Activated CD4-positive, alpha-beta T cell treated with anti-CD3 and anti-CD28 coated beads, Interleukin-2, amount 10 ng/mL, durations not matched to agents 7 days and 5 days (primary cell): ENCODE measurements around the gene GRM5. TPM values are rescaled to one million over a fixed set of nuclear protein-coding genes. Genes with fewer than 3 reads are reported as not detected.
"Not testable (repeated sequence)": the region's sequence is repeated elsewhere in the genome, so short reads cannot be mapped to it uniquely, and the experiment has no call there.

Source experiments
- CTCF ChIA-PET: fragments of 350-600 bp; sonication (Branson Sonifier 250); formaldehyde crosslinking; loops from one replicate; lab custom pipeline; 2021; ENCODE audit warnings: antibody characterized with exemption; lab: Charles Lee
- POLR2A ChIA-PET: fragments of 350-600 bp; sonication (Branson Sonifier 250); formaldehyde crosslinking; loops from one replicate; lab custom pipeline; 2021; ENCODE audit warnings: antibody characterized with exemption; lab: Charles Lee
- DNase-seq: peaks from one replicate; pipeline ENCODE4 v3.0.0-alpha.2; 2020
- H3K27ac Mint-ChIP-seq: one replicate; pipeline ENCODE4 v1.8.0; 2021; ENCODE audit warnings: mild to moderate bottlenecking, moderate library complexity, mixed read lengths
- H3K27me3 Mint-ChIP-seq: one replicate; pipeline ENCODE4 v1.8.0; 2021; ENCODE audit warnings: mixed read lengths
- H3K36me3 Mint-ChIP-seq: one replicate; pipeline ENCODE4 v1.8.0; 2021; ENCODE audit warnings: low read depth, mixed read lengths
- H3K4me1 Mint-ChIP-seq: one replicate; pipeline ENCODE4 v1.8.0; 2021; ENCODE audit warnings: mixed read lengths
- H3K4me3 Mint-ChIP-seq: one replicate; pipeline ENCODE4 v1.8.0; 2021; ENCODE audit warnings: mild to moderate bottlenecking, moderate library complexity, mixed read lengths
- H3K9me3 Mint-ChIP-seq: one replicate; pipeline ENCODE4 v1.8.0; 2021; ENCODE audit warnings: mixed read lengths
- total RNA-seq, 2 experiments: library from RNA; stranded (reverse); gene quantifications; one replicate each; pipeline ENCODE4 v1.2.3, GENCODE V29; 2021

GRM5 gene
- total RNA-seq = not detected

- H3K4me3 Mint-ChIP-seq, H3K4me1 Mint-ChIP-seq, H3K9me3 Mint-ChIP-seq, H3K27ac Mint-ChIP-seq, H3K36me3 Mint-ChIP-seq, POLR2A ChIA-PET, CTCF ChIA-PET, DNase-seq: not testable (repeated sequence)
- peaks cover 57% of the 10 kb centered on the region for H3K27me3 Mint-ChIP-seq
Observed at GRCh38 chr11:89065651-89066201, at the start of gene GRM5. Gene GRM5, minus strand, starts transcription at chr11:89065982. Its CDS starts 18,110 bp downstream, at chr11:89047872.

GRCh38 chr11:89097956-89098355, 32.2 kb upstream of the GRM5 start:
- H3K27me3 Mint-ChIP-seq, H3K4me1 Mint-ChIP-seq, DNase-seq, H3K4me3 Mint-ChIP-seq, CTCF ChIA-PET, H3K27ac Mint-ChIP-seq, H3K36me3 Mint-ChIP-seq, H3K9me3 Mint-ChIP-seq, POLR2A ChIA-PET: not testable (repeated sequence)

GRCh38 chr11:89093806-89094205, 28.0 kb upstream of the GRM5 start:
- H3K4me1 Mint-ChIP-seq, H3K4me3 Mint-ChIP-seq, H3K36me3 Mint-ChIP-seq, POLR2A ChIA-PET, H3K27me3 Mint-ChIP-seq, H3K9me3 Mint-ChIP-seq, DNase-seq, H3K27ac Mint-ChIP-seq, CTCF ChIA-PET: not testable (repeated sequence)

- DNase-seq, H3K4me3 Mint-ChIP-seq, H3K9me3 Mint-ChIP-seq, CTCF ChIA-PET, H3K27ac Mint-ChIP-seq, H3K27me3 Mint-ChIP-seq, H3K4me1 Mint-ChIP-seq, H3K36me3 Mint-ChIP-seq, POLR2A ChIA-PET: not testable (repeated sequence)
Observed at GRCh38 chr11:89084951-89085350, 19.2 kb upstream of the GRM5 start.

- peaks cover 16% of the 10 kb centered on the region for H3K27me3 Mint-ChIP-seq
- H3K4me3 Mint-ChIP-seq, POLR2A ChIA-PET, H3K27ac Mint-ChIP-seq, CTCF ChIA-PET, H3K9me3 Mint-ChIP-seq, DNase-seq, H3K36me3 Mint-ChIP-seq, H3K4me1 Mint-ChIP-seq: not testable (repeated sequence)
Observed at GRCh38 chr11:89070911-89071310, 5.1 kb upstream of the GRM5 start.

- no peak for DNase-seq
- CTCF ChIA-PET = no interaction called here
- no peaks in the 10 kb centered on the region for H3K9me3 Mint-ChIP-seq
- no peaks in the 10 kb centered on the region for H3K4me1 Mint-ChIP-seq
- no peak overlapping the region for H3K4me3 Mint-ChIP-seq
- no peak overlapping the region for H3K27ac Mint-ChIP-seq
- POLR2A ChIA-PET = no interaction called here
- H3K36me3 Mint-ChIP-seq = no peaks in the 10 kb centered on the region
- H3K27me3 Mint-ChIP-seq = peaks cover 49% of the 10 kb centered on the region
Observed at GRCh38 chr11:89067264-89067663, 1.5 kb upstream of the GRM5 start.

- Mint-ChIP-seq H3K4me3 (no peak overlapping the region), H3K27me3 (peaks cover 57% of the 10 kb centered on the region), H3K4me1 (no peaks in the 10 kb centered on the region), H3K9me3 (no peaks in the 10 kb centered on the region), H3K36me3 (no peaks in the 10 kb centered on the region), H3K27ac (no peak overlapping the region)
- DNase-seq = no peak
- CTCF ChIA-PET = no interaction called here
- POLR2A ChIA-PET = no interaction called here
Observed at GRCh38 chr11:89065066-89065465, 716 bp downstream of the GRM5 start.

- H3K9me3 Mint-ChIP-seq, DNase-seq, CTCF ChIA-PET, H3K36me3 Mint-ChIP-seq, POLR2A ChIA-PET, H3K4me3 Mint-ChIP-seq, H3K4me1 Mint-ChIP-seq, H3K27ac Mint-ChIP-seq: not testable (repeated sequence)
- peaks cover 59% of the 10 kb centered on the region for H3K27me3 Mint-ChIP-seq
Observed at GRCh38 chr11:89063481-89063951, 2.3 kb downstream of the GRM5 start.

GRCh38 chr11:89062771-89063298, 2.9 kb downstream of the GRM5 start:
- POLR2A ChIA-PET, CTCF ChIA-PET, DNase-seq, H3K27ac Mint-ChIP-seq, H3K9me3 Mint-ChIP-seq, H3K4me1 Mint-ChIP-seq, H3K36me3 Mint-ChIP-seq, H3K4me3 Mint-ChIP-seq: not testable (repeated sequence)
- peaks cover 58% of the 10 kb centered on the region for H3K27me3 Mint-ChIP-seq

GRCh38 chr11:89061839-89062238, 3.9 kb downstream of the GRM5 start:
- POLR2A ChIA-PET, H3K9me3 Mint-ChIP-seq, DNase-seq, CTCF ChIA-PET, H3K4me1 Mint-ChIP-seq, H3K4me3 Mint-ChIP-seq, H3K27ac Mint-ChIP-seq, H3K36me3 Mint-ChIP-seq: not testable (repeated sequence)
- H3K27me3 Mint-ChIP-seq = peaks cover 52% of the 10 kb centered on the region

GRCh38 chr11:89057406-89057805, 8.4 kb downstream of the GRM5 start:
- H3K4me3 Mint-ChIP-seq, POLR2A ChIA-PET, DNase-seq, H3K36me3 Mint-ChIP-seq, H3K27ac Mint-ChIP-seq, CTCF ChIA-PET, H3K9me3 Mint-ChIP-seq, H3K4me1 Mint-ChIP-seq: not testable (repeated sequence)
- H3K27me3 Mint-ChIP-seq = peaks cover 12% of the 10 kb centered on the region

- POLR2A ChIA-PET = no interaction called here
Observed at GRCh38 chr11:89052220-89052619, 13.6 kb downstream of the GRM5 start.

GRCh38 chr11:89047159-89047558, 18.6 kb downstream of the GRM5 start:
- H3K4me3 Mint-ChIP-seq, H3K27ac Mint-ChIP-seq, DNase-seq, H3K9me3 Mint-ChIP-seq, H3K36me3 Mint-ChIP-seq, POLR2A ChIA-PET, H3K27me3 Mint-ChIP-seq, CTCF ChIA-PET, H3K4me1 Mint-ChIP-seq: not testable (repeated sequence)

More at GRCh38 chr11:89052220-89052619, 13.6 kb downstream of the GRM5 start:
- no peak for DNase-seq
- Mint-ChIP-seq H3K27me3 (no peaks in the 10 kb centered on the region), H3K4me3 (no peak overlapping the region), H3K36me3 (no peaks in the 10 kb centered on the region), H3K4me1 (no peaks in the 10 kb centered on the region), H3K9me3 (no peaks in the 10 kb centered on the region), H3K27ac (no peak overlapping the region)
- CTCF ChIA-PET = no interaction called here
